HCT116 (cell line): ENCODE data around the gene TIMP1.

ENCODE experiments used
- CTCF ChIP-seq, 3 experiments: fragments of 200-600 bp in 1 of 3; sonication (generic) in 1 of 3; IDR thresholded peaks in 2 of 3; conservative IDR thresholded peaks in 1 of 3; 2 replicates each; pipeline ENCODE4 v1.5.1; 2012 to 2017; ENCODE audit warnings: low read depth in 2 of 3, low read length in 2 of 3, antibody characterized with exemption in 1 of 3, borderline replicate concordance in 1 of 3, control low read depth in 1 of 3, mild to moderate bottlenecking in 1 of 3, mixed read lengths in 1 of 3, mixed run types in 1 of 3, moderate library complexity in 1 of 3; ENCODE audit not compliant: insufficient read depth in 1 of 3
- EZH2 ChIP-seq: fragments of 200-600 bp; sonication (generic); IDR thresholded peaks from 2 replicates; pipeline ENCODE4 v1.6.1; 2017; ENCODE audit warnings: antibody characterized with exemption, mixed run types
- POLR2A ChIP-seq: IDR thresholded peaks from 2 replicates; pipeline ENCODE4 v1.7.0; 2011; ENCODE audit warnings: borderline replicate concordance; ENCODE audit not compliant: insufficient read depth, insufficient read length; ENCODE audit errors: extremely low read depth
- POLR2AphosphoS5 ChIP-seq: IDR thresholded peaks from 2 replicates; pipeline ENCODE4 v1.6.1; 2011; ENCODE audit warnings: mild to moderate bottlenecking, low read depth, low read length, moderate library complexity
- RAD21 ChIP-seq: IDR thresholded peaks from 2 replicates; pipeline ENCODE4 v1.6.1; 2012; ENCODE audit warnings: low read depth, mild to moderate bottlenecking
- SIN3A ChIP-seq: IDR thresholded peaks from 2 replicates; pipeline ENCODE4 v1.6.1; 2012; ENCODE audit warnings: low read depth
- SRF ChIP-seq: IDR thresholded peaks from 2 replicates; pipeline ENCODE4 v1.6.1; 2012; ENCODE audit warnings: low read depth
- YY1 ChIP-seq: IDR thresholded peaks from 2 replicates; pipeline ENCODE4 v1.6.1; 2011; ENCODE audit warnings: low read length, low read depth, moderate library complexity, mild to moderate bottlenecking; ENCODE audit not compliant: insufficient replicate concordance; ENCODE audit errors: extremely low read depth
- ZFX ChIP-seq: fragments of 450-650 bp; IDR thresholded peaks from 2 replicates; pipeline ENCODE4 v1.6.1; 2017
- TF ChIP-seq, protein P1 (sequence below): IDR thresholded peaks from 2 replicates; pipeline ENCODE4 v1.6.1; 2012; ENCODE audit warnings: low read depth

GRCh38 chrX:47631676-47632075, 49.4 kb downstream of the TIMP1 start:
- no peak for TF ChIP-seq RAD21
- no peak for TF ChIP-seq CTCF (IDR thresholded peaks at IDR 0.05 in 2 of 3, conservative IDR thresholded peaks at IDR 0.05 in 1 of 3; ENCODE audit: borderline replicate concordance in 1 of 3, insufficient read depth in 1 of 3, low read depth in 2 of 3, low read length in 2 of 3)
- TF ChIP-seq, protein P1, sequence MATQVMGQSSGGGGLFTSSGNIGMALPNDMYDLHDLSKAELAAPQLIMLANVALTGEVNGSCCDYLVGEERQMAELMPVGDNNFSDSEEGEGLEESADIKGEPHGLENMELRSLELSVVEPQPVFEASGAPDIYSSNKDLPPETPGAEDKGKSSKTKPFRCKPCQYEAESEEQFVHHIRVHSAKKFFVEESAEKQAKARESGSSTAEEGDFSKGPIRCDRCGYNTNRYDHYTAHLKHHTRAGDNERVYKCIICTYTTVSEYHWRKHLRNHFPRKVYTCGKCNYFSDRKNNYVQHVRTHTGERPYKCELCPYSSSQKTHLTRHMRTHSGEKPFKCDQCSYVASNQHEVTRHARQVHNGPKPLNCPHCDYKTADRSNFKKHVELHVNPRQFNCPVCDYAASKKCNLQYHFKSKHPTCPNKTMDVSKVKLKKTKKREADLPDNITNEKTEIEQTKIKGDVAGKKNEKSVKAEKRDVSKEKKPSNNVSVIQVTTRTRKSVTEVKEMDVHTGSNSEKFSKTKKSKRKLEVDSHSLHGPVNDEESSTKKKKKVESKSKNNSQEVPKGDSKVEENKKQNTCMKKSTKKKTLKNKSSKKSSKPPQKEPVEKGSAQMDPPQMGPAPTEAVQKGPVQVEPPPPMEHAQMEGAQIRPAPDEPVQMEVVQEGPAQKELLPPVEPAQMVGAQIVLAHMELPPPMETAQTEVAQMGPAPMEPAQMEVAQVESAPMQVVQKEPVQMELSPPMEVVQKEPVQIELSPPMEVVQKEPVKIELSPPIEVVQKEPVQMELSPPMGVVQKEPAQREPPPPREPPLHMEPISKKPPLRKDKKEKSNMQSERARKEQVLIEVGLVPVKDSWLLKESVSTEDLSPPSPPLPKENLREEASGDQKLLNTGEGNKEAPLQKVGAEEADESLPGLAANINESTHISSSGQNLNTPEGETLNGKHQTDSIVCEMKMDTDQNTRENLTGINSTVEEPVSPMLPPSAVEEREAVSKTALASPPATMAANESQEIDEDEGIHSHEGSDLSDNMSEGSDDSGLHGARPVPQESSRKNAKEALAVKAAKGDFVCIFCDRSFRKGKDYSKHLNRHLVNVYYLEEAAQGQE = no peak
- no peak for TF ChIP-seq POLR2A
- no peak for TF ChIP-seq SIN3A
- no peak for TF ChIP-seq ZFX
- TF ChIP-seq SRF = no peak
- TF ChIP-seq EZH2 = no peak
- no peak for TF ChIP-seq POLR2AphosphoS5
- TF ChIP-seq YY1 = no peak
